PC-3 (cell line): Measurements from ENCODE around the gene KCNJ15. TPM values are rescaled to one million over a fixed set of nuclear protein-coding genes. Genes with fewer than 3 reads are reported as not detected.

ENCODE experiments used
- ATAC-seq: fragments of 200-7000 bp; cut with Tn5 transposase; 2 replicates; pipeline ENCODE4 v1.9.1; 2020; ENCODE audit warnings: mild to moderate bottlenecking, moderate library complexity
- BruUV-seq: library from RNA; stranded (reverse); fragments of 400-500 nt; replicated peaks from 2 replicates; lab custom pipeline; 2021; lab: Mats Ljungman, UMichigan
- CTCF ChIA-PET: fragments of 300-600 bp; sonication (Branson Sonifier 250); formaldehyde crosslinking; loops from one replicate; lab custom pipeline; 2022; ENCODE audit warnings: antibody characterized with exemption; lab: Charles Lee
- POLR2A ChIA-PET: fragments of 300-600 bp; sonication (Branson Sonifier 250); formaldehyde crosslinking; loops from one replicate; lab custom pipeline; 2022; ENCODE audit warnings: antibody characterized with exemption; ENCODE audit not compliant: unreplicated experiment; lab: Charles Lee
- DNase-seq: peaks from one replicate; pipeline ENCODE4 v3.0.0-alpha.2; 2015
- H2AFZ ChIP-seq: fragments of 300-600 bp; sonication (generic); 2 replicates; pipeline ENCODE4 v1.6.0; 2016; ENCODE audit warnings: antibody characterized with exemption, low read length
- H3F3A ChIP-seq: fragments of 300-600 bp; sonication (generic); one replicate; pipeline ENCODE4 v1.6.0; 2017; ENCODE audit warnings: antibody characterized with exemption, low read length, control low read depth, mild to moderate bottlenecking; ENCODE audit not compliant: unreplicated experiment
- H3K27ac ChIP-seq: fragments of 300-600 bp; sonication (generic); 2 replicates; pipeline ENCODE4 v1.5.1; 2016; ENCODE audit warnings: mild to moderate bottlenecking, low read length
- H3K27me3 ChIP-seq: fragments of 300-600 bp; sonication (generic); 2 replicates; pipeline ENCODE4 v1.6.1; 2016; ENCODE audit warnings: low read length, mixed read lengths
- H3K36me3 ChIP-seq: fragments of 300-600 bp; sonication (generic); 2 replicates; pipeline ENCODE4 v1.6.1; 2016; ENCODE audit warnings: low read depth, mixed run types, low read length, mixed read lengths
- H3K4me1 ChIP-seq: fragments of 300-600 bp; sonication (generic); 2 replicates; pipeline ENCODE4 v1.5.1; 2016; ENCODE audit warnings: low read length; ENCODE audit not compliant: insufficient read depth
- H3K4me2 ChIP-seq: fragments of 300-600 bp; sonication (generic); 2 replicates; pipeline ENCODE4 v1.6.0; 2016; ENCODE audit warnings: low read length
- H3K4me3 ChIP-seq: fragments of 300-600 bp; sonication (generic); 2 replicates; pipeline ENCODE4 v1.5.1; 2016; ENCODE audit warnings: mild to moderate bottlenecking, low read length, mixed read lengths
- H3K79me2 ChIP-seq: fragments of 300-600 bp; sonication (generic); 2 replicates; pipeline ENCODE4 v1.6.1; 2017; ENCODE audit warnings: low read length, mixed read lengths
- H3K9ac ChIP-seq: fragments of 300-600 bp; sonication (generic); 2 replicates; pipeline ENCODE4 v1.6.0; 2016; ENCODE audit warnings: mild to moderate bottlenecking, low read length
- H3K9me2 ChIP-seq: fragments of 300-600 bp; sonication (generic); replicated peaks from 2 replicates; pipeline ENCODE4 v1.6.1; 2016; ENCODE audit warnings: mixed run types, low read length, mixed read lengths
- H3K9me3 ChIP-seq: fragments of 300-600 bp; sonication (generic); 2 replicates; pipeline ENCODE4 v1.6.1; 2016; ENCODE audit warnings: low read length, mixed read lengths
- H4K20me1 ChIP-seq: fragments of 300-600 bp; sonication (generic); 2 replicates; pipeline ENCODE4 v1.6.1; 2016; ENCODE audit warnings: low read length, mixed read lengths
- EZH2 ChIP-seq: fragments of 300-600 bp; sonication (generic); IDR thresholded peaks from one replicate; pipeline ENCODE4 v1.6.1; 2017; ENCODE audit warnings: antibody characterized with exemption, mild to moderate bottlenecking, low read length; ENCODE audit not compliant: unreplicated experiment
- EZH2phosphoT487 ChIP-seq: fragments of 300-600 bp; sonication (generic); IDR thresholded peaks from 2 replicates; pipeline ENCODE4 v1.6.1; 2018; ENCODE audit warnings: mild to moderate bottlenecking, antibody characterized with exemption, low read length, borderline replicate concordance
- intact Hi-C: fragments of 100-400 bp; cut with micrococcal nuclease; formaldehyde crosslinking; loops from 2 replicates; pipeline ENCODE4 v1.9.0; 2023
- total RNA-seq: library from RNA; depleted of rRNA; stranded (reverse); fragments of >200 nt; gene quantifications from 2 replicates; pipeline ENCODE4 v1.2.3, GENCODE V29; 2014
- TF ChIP-seq, protein P1 (sequence below): fragments of 300-600 bp; sonication (generic); conservative IDR thresholded peaks from 2 replicates; pipeline ENCODE4 v1.5.1; 2017; ENCODE audit warnings: antibody characterized with exemption, low read depth, mild to moderate bottlenecking, low read length

Gene KCNJ15
- total RNA-seq, 1 experiment from 2014 or later, result 0.26 TPM

DNA sequence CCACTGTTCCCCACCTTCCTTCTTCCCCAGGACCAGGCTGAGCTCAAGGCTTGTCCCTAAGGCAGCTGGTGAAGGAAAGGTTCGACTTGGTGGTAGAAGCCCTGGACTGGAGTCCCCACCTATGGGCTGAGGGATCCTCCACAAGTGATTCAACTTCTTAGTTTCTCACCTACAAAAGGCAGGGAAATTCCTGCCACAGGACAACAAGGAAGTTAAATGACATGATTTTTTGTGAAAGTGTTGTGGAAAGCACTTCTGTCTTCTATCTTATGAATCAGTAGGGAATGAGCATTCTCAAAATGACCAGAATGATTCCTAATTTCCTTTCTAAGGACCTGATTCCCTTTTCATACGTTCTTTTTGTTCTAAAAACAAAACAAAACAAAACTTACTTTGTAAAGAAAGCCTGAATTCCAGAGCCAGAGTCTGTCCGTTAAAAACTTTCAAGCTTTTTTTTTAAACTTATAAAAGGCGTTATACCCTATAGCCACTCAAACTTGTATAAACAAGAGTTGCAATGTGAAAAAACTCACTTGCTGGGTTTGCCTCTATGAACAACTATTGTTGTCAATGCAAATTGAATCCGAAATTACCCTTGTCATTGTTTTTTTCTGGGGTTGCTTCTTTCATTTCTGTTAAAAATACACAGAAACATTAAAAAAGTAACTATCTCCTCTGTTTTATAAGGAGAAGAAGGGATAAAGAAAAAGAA lies 12.2 kb downstream of the KCNJ15 start:
- Histone ChIP-seq H3K9me3 (no peaks in the 10 kb centered on the region), H3K79me2 (no peaks in the 10 kb centered on the region), H2AFZ (no peak overlapping the region), H3F3A (no peaks in the 10 kb centered on the region), H3K27me3 (no peaks in the 10 kb centered on the region), H3K4me1 (peaks cover 32% of the 10 kb centered on the region), H3K9me2 (no peaks in the 10 kb centered on the region), H3K4me2 (no peak overlapping the region), H3K27ac (peak overlapping the region; percentile 47), H3K36me3 (no peaks in the 10 kb centered on the region), H4K20me1 (no peaks in the 10 kb centered on the region), H3K9ac (0 out of 2 replicates have a peak overlapping the region, but pooled peaks have one; percentile 1), H3K4me3 (no peak overlapping the region)
- DNase-seq (no peak), ATAC-seq (no peak)
- TF ChIP-seq EZH2phosphoT487 (no peak), EZH2 (no peak)
- TF ChIP-seq, protein P1, sequence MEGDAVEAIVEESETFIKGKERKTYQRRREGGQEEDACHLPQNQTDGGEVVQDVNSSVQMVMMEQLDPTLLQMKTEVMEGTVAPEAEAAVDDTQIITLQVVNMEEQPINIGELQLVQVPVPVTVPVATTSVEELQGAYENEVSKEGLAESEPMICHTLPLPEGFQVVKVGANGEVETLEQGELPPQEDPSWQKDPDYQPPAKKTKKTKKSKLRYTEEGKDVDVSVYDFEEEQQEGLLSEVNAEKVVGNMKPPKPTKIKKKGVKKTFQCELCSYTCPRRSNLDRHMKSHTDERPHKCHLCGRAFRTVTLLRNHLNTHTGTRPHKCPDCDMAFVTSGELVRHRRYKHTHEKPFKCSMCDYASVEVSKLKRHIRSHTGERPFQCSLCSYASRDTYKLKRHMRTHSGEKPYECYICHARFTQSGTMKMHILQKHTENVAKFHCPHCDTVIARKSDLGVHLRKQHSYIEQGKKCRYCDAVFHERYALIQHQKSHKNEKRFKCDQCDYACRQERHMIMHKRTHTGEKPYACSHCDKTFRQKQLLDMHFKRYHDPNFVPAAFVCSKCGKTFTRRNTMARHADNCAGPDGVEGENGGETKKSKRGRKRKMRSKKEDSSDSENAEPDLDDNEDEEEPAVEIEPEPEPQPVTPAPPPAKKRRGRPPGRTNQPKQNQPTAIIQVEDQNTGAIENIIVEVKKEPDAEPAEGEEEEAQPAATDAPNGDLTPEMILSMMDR, result no peak
- CTCF ChIA-PET, result interaction anchor here (0.6 kb wide), 1 partner anchor 79 kb away, joined by 3 read pairs; no protein-coding TSS in a partner anchor
- BruUV-seq, result no TSS peak
- POLR2A ChIA-PET, result no interaction called here
- intact Hi-C loops, result no loop called here

DNA sequence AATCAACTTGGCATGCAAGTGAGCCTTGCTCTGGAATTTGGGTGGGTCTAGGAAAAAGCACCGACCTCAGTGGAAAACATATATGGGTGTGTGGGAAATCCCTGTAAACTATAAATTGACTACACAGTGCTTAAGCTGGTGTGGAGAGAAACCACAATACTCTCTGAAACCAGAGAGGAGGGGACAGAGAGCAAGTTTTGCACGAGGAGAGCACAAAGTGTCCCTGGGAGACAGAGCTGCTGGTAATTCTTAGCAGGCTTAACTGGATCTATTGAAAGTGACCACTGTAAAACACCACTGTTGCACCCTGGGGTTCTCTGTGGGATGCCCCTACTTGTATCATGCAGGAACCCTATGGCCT lies 12.8 kb downstream of the KCNJ15 start:
- H3K4me1 ChIP-seq, result peaks cover 32% of the 10 kb centered on the region
- H3F3A ChIP-seq, result no peaks in the 10 kb centered on the region
- BruUV-seq, result no TSS peak
- DNase-seq (no peak), ATAC-seq (no peak)
- POLR2A ChIA-PET, result no interaction called here
- no peak overlapping the region for H3K9ac ChIP-seq
- no peaks in the 10 kb centered on the region for H4K20me1 ChIP-seq
- H3K27ac ChIP-seq, result no peak overlapping the region
- no peak overlapping the region for H3K4me3 ChIP-seq
- no peaks in the 10 kb centered on the region for H3K36me3 ChIP-seq
- no peaks in the 10 kb centered on the region for H3K9me2 ChIP-seq
- intact Hi-C loops, result no loop called here
- no peak overlapping the region for H2AFZ ChIP-seq
- H3K27me3 ChIP-seq, result no peaks in the 10 kb centered on the region
- CTCF ChIA-PET, result no interaction called here
- H3K4me2 ChIP-seq, result no peak overlapping the region
- no peaks in the 10 kb centered on the region for H3K9me3 ChIP-seq
- TF ChIP-seq EZH2phosphoT487 (no peak), EZH2 (no peak)
- TF ChIP-seq, protein P1, result no peak
- no peaks in the 10 kb centered on the region for H3K79me2 ChIP-seq

DNA sequence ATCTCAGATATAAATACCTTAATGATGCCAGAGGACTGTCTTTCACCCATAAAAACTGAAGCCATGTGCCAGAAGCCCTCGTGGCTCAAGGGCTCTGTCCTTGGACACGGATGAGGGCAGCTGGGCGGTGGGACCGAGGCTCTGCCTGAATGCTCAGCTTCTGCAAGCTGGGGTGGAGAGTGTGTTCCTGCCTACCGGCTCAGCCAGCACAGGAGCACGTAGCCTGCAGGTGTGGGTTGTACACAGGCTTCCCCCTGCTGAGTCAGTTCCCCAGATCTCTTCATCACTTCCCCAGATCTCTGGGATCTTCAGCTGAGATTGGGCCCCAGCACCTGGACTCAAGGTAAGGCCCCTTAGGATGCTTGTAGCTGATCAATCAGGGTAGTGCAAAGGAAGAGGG lies 15.4 kb downstream of the KCNJ15 start:
- no TSS peak for BruUV-seq
- Histone ChIP-seq H3K9me3 (no peaks in the 10 kb centered on the region), H3F3A (no peaks in the 10 kb centered on the region), H3K79me2 (no peaks in the 10 kb centered on the region), H3K4me2 (no peak overlapping the region), H3K9me2 (no peaks in the 10 kb centered on the region), H4K20me1 (no peaks in the 10 kb centered on the region), H3K4me3 (no peak overlapping the region), H3K27ac (no peak overlapping the region), H3K4me1 (peaks cover 31% of the 10 kb centered on the region), H3K27me3 (no peaks in the 10 kb centered on the region), H2AFZ (no peak overlapping the region), H3K9ac (no peak overlapping the region), H3K36me3 (no peaks in the 10 kb centered on the region)
- no peak for ATAC-seq
- CTCF ChIA-PET, result no interaction called here
- no peak for TF ChIP-seq EZH2phosphoT487
- TF ChIP-seq, protein P1, result no peak
- TF ChIP-seq EZH2, result no peak
- POLR2A ChIA-PET, result no interaction called here
- peak; percentile 31 for DNase-seq
- intact Hi-C loops, result no loop called here
